CD4-positive, alpha-beta T cell treated with Interleukin-2 at 100 ng/mL for 4 hours (primary cell): ENCODE data around the gene KCNQ5.
A peak's percentile ranks its signal among the peaks of the same experiment; 100 is the strongest.

ENCODE experiments used
- DNase-seq: peaks from one replicate; pipeline ENCODE4 v3.0.0-alpha.2; 2020; ENCODE audit warnings: low spot score

KCNQ5 gene

GRCh38 chr6:73129653-73130443 is 508.0 kb downstream of the KCNQ5 start:
- DNase-seq, result peak; percentile 79

- DNase-seq, result no peak
These were observed 509.8 kb downstream of the KCNQ5 start for GRCh38 chr6:73131706-73132105.

GRCh38 chr6:73134588-73134987 is 512.7 kb downstream of the KCNQ5 start:
- no peak for DNase-seq

- no peak for DNase-seq
These were observed 518.0 kb downstream of the KCNQ5 start for GRCh38 chr6:73139681-73140383.

- no peak for DNase-seq
These were observed 521.7 kb downstream of the KCNQ5 start for GRCh38 chr6:73143551-73143950.

- DNase-seq, result no peak
These were observed 522.7 kb downstream of the KCNQ5 start for GRCh38 chr6:73144516-73144915.

- DNase-seq, result no peak
These were observed 523.8 kb downstream of the KCNQ5 start for GRCh38 chr6:73145690-73146089.

- no peak for DNase-seq
These were observed 529.9 kb downstream of the KCNQ5 start for GRCh38 chr6:73151732-73152131.

- no peak for DNase-seq
These were observed 530.7 kb downstream of the KCNQ5 start for GRCh38 chr6:73152556-73152955.

- DNase-seq, result no peak
These were observed 531.3 kb downstream of the KCNQ5 start for GRCh38 chr6:73152966-73153757.

- DNase-seq, result no peak
These were observed 535.2 kb downstream of the KCNQ5 start for GRCh38 chr6:73156793-73157767.

- DNase-seq, result no peak
These were observed 536.0 kb downstream of the KCNQ5 start for GRCh38 chr6:73157870-73158269.

GRCh38 chr6:73169111-73169510 is 547.2 kb downstream of the KCNQ5 start:
- no peak for DNase-seq

GRCh38 chr6:73169633-73170032 is 547.8 kb downstream of the KCNQ5 start:
- DNase-seq, result no peak

GRCh38 chr6:73174646-73175045 is 552.8 kb downstream of the KCNQ5 start:
- DNase-seq, result no peak

GRCh38 chr6:73176057-73176456 is 554.2 kb downstream of the KCNQ5 start:
- DNase-seq, result no peak

- no peak for DNase-seq
These were observed 555.5 kb downstream of the KCNQ5 start for GRCh38 chr6:73177221-73177944.

GRCh38 chr6:73180076-73180738 is 558.3 kb downstream of the KCNQ5 start:
- DNase-seq, result no peak

- peak; percentile 53 for DNase-seq
These were observed 559.1 kb downstream of the KCNQ5 start for GRCh38 chr6:73180763-73181619.
